ENCODE results near the gene CAMTA1. TPM values are rescaled to one million over a fixed set of nuclear protein-coding genes. Genes with fewer than 3 reads are reported as not detected.

CAMTA1 gene
- total and polyA plus RNA-seq, 2 experiments from 2014 or later = 89.0 to 145 TPM

DNA sequence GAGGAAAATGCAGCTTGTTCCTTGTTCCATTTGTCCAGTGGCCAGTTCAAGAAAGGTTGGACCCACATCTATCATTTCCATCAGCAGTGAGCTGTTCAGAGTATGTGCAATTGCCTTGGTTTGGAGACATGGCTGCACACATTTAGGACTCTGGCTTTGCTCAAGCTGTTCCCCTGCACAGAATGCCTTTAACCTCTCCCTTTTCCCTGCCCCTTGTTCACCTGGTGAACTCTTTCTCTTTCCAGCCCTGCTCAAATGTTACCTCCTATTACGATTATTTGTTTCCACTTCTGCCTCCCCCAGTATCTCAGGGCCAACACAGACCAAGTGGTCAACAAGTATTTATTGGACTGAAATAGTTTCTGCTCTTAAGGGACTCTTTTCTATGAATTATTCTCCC is 385.9 kb downstream of the CAMTA1 start:
- no peaks in the 10 kb centered on the region for H3K36me3 ChIP-seq (replicated peaks; ENCODE audit: insufficient read depth, low read depth)
- 88% methylated on average over 1 of the region's 1 CpG for WGBS (ENCODE audit: low lambda C conversion rate, missing lambda C conversion rate)
- H3K27ac ChIP-seq = no peak overlapping the region
- H2AFZ ChIP-seq = no peak overlapping the region
- H4K20me1 ChIP-seq (ENCODE audit: insufficient read depth, poor library complexity, severe bottlenecking) = no peaks in the 10 kb centered on the region
- no peaks in the 10 kb centered on the region for H3K27me3 ChIP-seq
- no peak overlapping the region for H3K4me2 ChIP-seq
- H3K9me2 ChIP-seq (replicated peaks; ENCODE audit: insufficient read depth) = no peaks in the 10 kb centered on the region
- H3K4me1 ChIP-seq (ENCODE audit: insufficient read depth) = no peaks in the 10 kb centered on the region
- H3K79me2 ChIP-seq = no peaks in the 10 kb centered on the region
- TF ChIP-seq, protein P1, sequence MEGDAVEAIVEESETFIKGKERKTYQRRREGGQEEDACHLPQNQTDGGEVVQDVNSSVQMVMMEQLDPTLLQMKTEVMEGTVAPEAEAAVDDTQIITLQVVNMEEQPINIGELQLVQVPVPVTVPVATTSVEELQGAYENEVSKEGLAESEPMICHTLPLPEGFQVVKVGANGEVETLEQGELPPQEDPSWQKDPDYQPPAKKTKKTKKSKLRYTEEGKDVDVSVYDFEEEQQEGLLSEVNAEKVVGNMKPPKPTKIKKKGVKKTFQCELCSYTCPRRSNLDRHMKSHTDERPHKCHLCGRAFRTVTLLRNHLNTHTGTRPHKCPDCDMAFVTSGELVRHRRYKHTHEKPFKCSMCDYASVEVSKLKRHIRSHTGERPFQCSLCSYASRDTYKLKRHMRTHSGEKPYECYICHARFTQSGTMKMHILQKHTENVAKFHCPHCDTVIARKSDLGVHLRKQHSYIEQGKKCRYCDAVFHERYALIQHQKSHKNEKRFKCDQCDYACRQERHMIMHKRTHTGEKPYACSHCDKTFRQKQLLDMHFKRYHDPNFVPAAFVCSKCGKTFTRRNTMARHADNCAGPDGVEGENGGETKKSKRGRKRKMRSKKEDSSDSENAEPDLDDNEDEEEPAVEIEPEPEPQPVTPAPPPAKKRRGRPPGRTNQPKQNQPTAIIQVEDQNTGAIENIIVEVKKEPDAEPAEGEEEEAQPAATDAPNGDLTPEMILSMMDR (IDR thresholded peaks at IDR 0.05; ENCODE audit: poor library complexity) = no peak
- TF ChIP-seq EZH2 (IDR thresholded peaks at IDR 0.05; ENCODE audit: borderline replicate concordance) = no peak
- no peak for TF ChIP-seq EZH2phosphoT487 (IDR thresholded peaks at IDR 0.05; ENCODE audit: low read depth, severe bottlenecking, unreplicated experiment)
- no peaks in the 10 kb centered on the region for H3K9me3 ChIP-seq (ENCODE audit: low read depth)
- no peak for DNase-seq (ENCODE audit: low spot score)
- no peak overlapping the region for H3K4me3 ChIP-seq

DNA sequence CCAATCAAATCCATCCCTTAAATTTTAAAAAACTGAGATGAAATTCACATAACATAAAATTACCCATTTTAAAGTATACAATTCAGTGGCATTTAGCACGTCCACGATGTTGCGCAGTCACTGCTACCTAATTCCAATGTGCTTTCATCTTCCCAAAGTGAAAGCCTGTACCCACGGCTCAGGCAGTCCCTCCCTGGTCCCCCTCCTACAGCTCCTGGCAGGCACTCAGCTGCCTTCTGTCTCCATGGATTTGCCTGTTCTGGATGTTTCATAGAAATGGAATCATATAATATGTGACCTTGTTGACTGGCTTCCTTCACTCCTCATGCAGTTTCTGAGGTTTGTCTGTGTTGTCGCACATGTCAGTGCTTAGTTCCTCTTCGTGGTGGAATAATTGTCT is 386.3 kb downstream of the CAMTA1 start:
- no peak for DNase-seq (ENCODE audit: low spot score)
- Histone ChIP-seq H3K4me2 (no peak overlapping the region), H3K4me1 (ENCODE audit: insufficient read depth) (no peaks in the 10 kb centered on the region), H4K20me1 (ENCODE audit: insufficient read depth, poor library complexity, severe bottlenecking) (no peaks in the 10 kb centered on the region), H3K4me3 (no peak overlapping the region), H2AFZ (no peak overlapping the region), H3K27me3 (no peaks in the 10 kb centered on the region), H3K9me2 (replicated peaks; ENCODE audit: insufficient read depth) (no peaks in the 10 kb centered on the region), H3K27ac (no peak overlapping the region), H3K36me3 (replicated peaks; ENCODE audit: insufficient read depth, low read depth) (no peaks in the 10 kb centered on the region), H3K79me2 (no peaks in the 10 kb centered on the region), H3K9me3 (ENCODE audit: low read depth) (no peaks in the 10 kb centered on the region)
- WGBS (ENCODE audit: low lambda C conversion rate, missing lambda C conversion rate) = 82% methylated on average over 6 of the region's 6 CpGs
- TF ChIP-seq, protein P1 (IDR thresholded peaks at IDR 0.05; ENCODE audit: poor library complexity) = no peak
- TF ChIP-seq EZH2 (IDR thresholded peaks at IDR 0.05; ENCODE audit: borderline replicate concordance) = no peak
- TF ChIP-seq EZH2phosphoT487 (IDR thresholded peaks at IDR 0.05; ENCODE audit: low read depth, severe bottlenecking, unreplicated experiment) = no peak

DNA sequence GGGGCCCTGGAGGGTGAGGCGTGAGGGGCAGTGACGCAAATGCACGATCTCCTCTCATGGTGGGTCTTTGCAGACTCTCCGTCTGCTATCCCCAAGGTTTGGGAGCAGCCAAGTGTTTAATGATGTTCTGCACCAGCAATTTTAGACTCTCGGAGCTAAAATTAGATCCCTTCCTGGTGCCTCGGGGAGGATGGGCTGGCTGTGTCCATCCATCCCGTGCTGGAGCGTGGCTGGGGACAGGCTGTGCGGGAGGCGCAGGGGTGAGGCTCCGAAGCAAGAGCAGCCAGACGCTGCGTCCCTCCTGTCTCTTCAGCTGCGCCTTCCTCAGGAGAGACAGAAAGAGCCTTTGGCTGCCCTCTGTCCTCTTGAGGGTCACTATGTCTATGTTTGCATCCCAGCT is 387.6 kb downstream of the CAMTA1 start:
- H3K9me3 ChIP-seq (ENCODE audit: low read depth) = no peaks in the 10 kb centered on the region
- no peaks in the 10 kb centered on the region for H3K36me3 ChIP-seq (replicated peaks; ENCODE audit: insufficient read depth, low read depth)
- no peaks in the 10 kb centered on the region for H3K27me3 ChIP-seq
- no peaks in the 10 kb centered on the region for H3K9me2 ChIP-seq (replicated peaks; ENCODE audit: insufficient read depth)
- H3K4me3 ChIP-seq = no peak overlapping the region
- TF ChIP-seq, protein P1 (IDR thresholded peaks at IDR 0.05; ENCODE audit: poor library complexity) = no peak
- TF ChIP-seq EZH2phosphoT487 (IDR thresholded peaks at IDR 0.05; ENCODE audit: low read depth, severe bottlenecking, unreplicated experiment) (no peak), EZH2 (IDR thresholded peaks at IDR 0.05; ENCODE audit: borderline replicate concordance) (no peak)
- H3K79me2 ChIP-seq = no peaks in the 10 kb centered on the region
- H3K27ac ChIP-seq = no peak overlapping the region
- no peak for DNase-seq (ENCODE audit: low spot score)
- H3K4me2 ChIP-seq = no peak overlapping the region
- no peak overlapping the region for H2AFZ ChIP-seq
- WGBS (ENCODE audit: low lambda C conversion rate, missing lambda C conversion rate) = 88% methylated on average over 14 of the region's 14 CpGs
- H3K4me1 ChIP-seq (ENCODE audit: insufficient read depth) = no peaks in the 10 kb centered on the region
- H4K20me1 ChIP-seq (ENCODE audit: insufficient read depth, poor library complexity, severe bottlenecking) = no peaks in the 10 kb centered on the region

GRCh38 chr1:7174561-7174960 is 389.3 kb downstream of the CAMTA1 start:
- no peaks in the 10 kb centered on the region for H3K36me3 ChIP-seq (replicated peaks; ENCODE audit: insufficient read depth, low read depth)
- DNase-seq (ENCODE audit: low spot score) = no peak
- no peaks in the 10 kb centered on the region for H3K9me2 ChIP-seq (replicated peaks; ENCODE audit: insufficient read depth)
- WGBS (ENCODE audit: low lambda C conversion rate, missing lambda C conversion rate) = 85% methylated on average over 12 of the region's 12 CpGs
- H4K20me1 ChIP-seq (ENCODE audit: insufficient read depth, poor library complexity, severe bottlenecking) = no peaks in the 10 kb centered on the region
- H3K4me1 ChIP-seq (ENCODE audit: insufficient read depth) = no peaks in the 10 kb centered on the region
- no peaks in the 10 kb centered on the region for H3K79me2 ChIP-seq
- no peak overlapping the region for H2AFZ ChIP-seq
- no peaks in the 10 kb centered on the region for H3K27me3 ChIP-seq
- TF ChIP-seq EZH2 (IDR thresholded peaks at IDR 0.05; ENCODE audit: borderline replicate concordance) (no peak), EZH2phosphoT487 (IDR thresholded peaks at IDR 0.05; ENCODE audit: low read depth, severe bottlenecking, unreplicated experiment) (no peak)
- TF ChIP-seq, protein P1 (IDR thresholded peaks at IDR 0.05; ENCODE audit: poor library complexity) = no peak
- H3K27ac ChIP-seq = no peak overlapping the region
- no peak overlapping the region for H3K4me3 ChIP-seq
- no peaks in the 10 kb centered on the region for H3K9me3 ChIP-seq (ENCODE audit: low read depth)
- H3K4me2 ChIP-seq = no peak overlapping the region

Measured in hepatocyte (in vitro differentiated cells).